HEK293 (cell line): ENCODE measurements around the gene RAB11FIP5.
A peak's percentile ranks its signal among the peaks of the same experiment; 100 is the strongest.

Experiments
- CTCF ChIA-PET: fragments of 350-600 bp; formaldehyde crosslinking; extraction: SDS; loops from one replicate; lab custom pipeline; 2021; ENCODE audit warnings: antibody characterized with exemption; lab: Yijun Ruan, JAX
- POLR2A ChIA-PET: fragments of 300-600 bp; formaldehyde crosslinking; extraction: SDS; loops from one replicate; lab custom pipeline; 2020; ENCODE audit warnings: antibody characterized with exemption, inconsistent platforms; lab: Yijun Ruan, JAX
- H3K27ac ChIP-seq: fragments of 200-500 bp; sonication (Bioruptor generic); 2 replicates; pipeline ENCODE4 v1.5.1; 2014; ENCODE audit warnings: low read depth, low read length, control low read depth, inconsistent platforms; ENCODE audit errors: extremely low read depth
- H3K36me3 ChIP-seq, 2 experiments: fragments of 200-500 bp in 1 of 2; sonication (Bioruptor generic) in 1 of 2; 1 replicate in 1 of 2; 2 replicates in 1 of 2; pipeline ENCODE4 v1.5.1; 2014 to 2017; ENCODE audit warnings: inconsistent platforms in 2 of 2, low read length in 2 of 2; ENCODE audit not compliant: control insufficient read depth in 2 of 2, insufficient read depth in 1 of 2
- H3K4me1 ChIP-seq: fragments of 200-500 bp; sonication (Bioruptor generic); 2 replicates; pipeline ENCODE4 v1.5.1; 2014; ENCODE audit warnings: mild to moderate bottlenecking, low read length, inconsistent platforms; ENCODE audit not compliant: control insufficient read depth, insufficient read depth
- H3K4me3 ChIP-seq: 2 replicates; pipeline ENCODE4 v1.5.1; 2011; ENCODE audit warnings: low read depth, mild to moderate bottlenecking, control low read depth, low read length, moderate library complexity
- H3K9me3 ChIP-seq: fragments of 200-500 bp; sonication (Bioruptor generic); 2 replicates; pipeline ENCODE4 v1.5.1; 2014; ENCODE audit warnings: low read depth, low read length, inconsistent platforms; ENCODE audit not compliant: control insufficient read depth, insufficient read depth
- BCL11A ChIP-seq: fragments of 450-650 bp; formaldehyde crosslinking; IDR thresholded peaks from 2 replicates; pipeline ENCODE4 v1.5.1; 2016; ENCODE audit warnings: low read depth, missing biosample characterization, missing genetic modification characterization
- BCL11B ChIP-seq: fragments of 450-650 bp; formaldehyde crosslinking; IDR thresholded peaks from 2 replicates; pipeline ENCODE4 v1.5.1; 2016; ENCODE audit warnings: low read depth, missing biosample characterization, missing genetic modification characterization
- EGR2 ChIP-seq: fragments of 450-650 bp; formaldehyde crosslinking; IDR thresholded peaks from 2 replicates; pipeline ENCODE4 v1.5.1; 2016; ENCODE audit warnings: low read depth, missing biosample characterization, missing genetic modification characterization
- GLI4 ChIP-seq: fragments of 450-650 bp; formaldehyde crosslinking; IDR thresholded peaks from 2 replicates; pipeline ENCODE4 v1.5.1; 2016; ENCODE audit warnings: missing biosample characterization, missing genetic modification characterization
- IKZF3 ChIP-seq: fragments of 450-650 bp; IDR thresholded peaks from 2 replicates; pipeline ENCODE4 v1.5.0; 2018; ENCODE audit warnings: missing biosample characterization, mild to moderate bottlenecking, missing genetic modification characterization, moderate library complexity
- KLF1 ChIP-seq: fragments of 450-650 bp; formaldehyde crosslinking; IDR thresholded peaks from 2 replicates; pipeline ENCODE4 v1.5.1; 2016; ENCODE audit warnings: missing biosample characterization, missing genetic modification characterization
- KLF10 ChIP-seq: fragments of 450-650 bp; IDR thresholded peaks from 2 replicates; pipeline ENCODE4 v1.5.1; 2018; ENCODE audit warnings: missing biosample characterization, mild to moderate bottlenecking, missing genetic modification characterization
- KLF8 ChIP-seq: fragments of 450-650 bp; formaldehyde crosslinking; IDR thresholded peaks from 2 replicates; pipeline ENCODE4 v1.5.1; 2016; ENCODE audit warnings: missing biosample characterization, missing genetic modification characterization
- TRIM28 ChIP-seq: IDR thresholded peaks from 2 replicates; pipeline ENCODE4 v1.6.1; 2011; ENCODE audit warnings: low read length, control low read depth, borderline replicate concordance
- ZIC2 ChIP-seq: fragments of 450-650 bp; formaldehyde crosslinking; IDR thresholded peaks from 2 replicates; pipeline ENCODE4 v1.5.1; 2016; ENCODE audit warnings: missing biosample characterization, missing genetic modification characterization
- ZNF121 ChIP-seq: fragments of 450-650 bp; formaldehyde crosslinking; IDR thresholded peaks from 2 replicates; pipeline ENCODE4 v1.5.1; 2016; ENCODE audit warnings: missing biosample characterization, missing genetic modification characterization
- ZNF155 ChIP-seq: fragments of 450-650 bp; formaldehyde crosslinking; IDR thresholded peaks from 2 replicates; pipeline ENCODE4 v1.5.1; 2016; ENCODE audit warnings: missing biosample characterization, missing genetic modification characterization
- ZNF174 ChIP-seq: fragments of 450-650 bp; formaldehyde crosslinking; IDR thresholded peaks from 2 replicates; pipeline ENCODE4 v1.5.0; 2017; ENCODE audit warnings: missing biosample characterization, mild to moderate bottlenecking, missing genetic modification characterization
- ZNF354C ChIP-seq: fragments of 450-650 bp; formaldehyde crosslinking; IDR thresholded peaks from 2 replicates; pipeline ENCODE4 v1.5.1; 2016; ENCODE audit warnings: missing biosample characterization, missing genetic modification characterization, low read depth, borderline replicate concordance
- ZNF391 ChIP-seq: fragments of 450-650 bp; formaldehyde crosslinking; IDR thresholded peaks from 2 replicates; pipeline ENCODE4 v1.5.1; 2016; ENCODE audit warnings: low read depth, missing biosample characterization, missing genetic modification characterization, borderline replicate concordance
- ZNF426 ChIP-seq: fragments of 450-650 bp; formaldehyde crosslinking; IDR thresholded peaks from 2 replicates; pipeline ENCODE4 v1.5.1; 2017; ENCODE audit warnings: missing biosample characterization, missing genetic modification characterization, mild to moderate bottlenecking, inconsistent platforms, moderate library complexity
- ZNF585B ChIP-seq: fragments of 450-650 bp; formaldehyde crosslinking; IDR thresholded peaks from 2 replicates; pipeline ENCODE4 v1.5.1; 2016; ENCODE audit warnings: missing biosample characterization, missing genetic modification characterization
- ZNF76 ChIP-seq: fragments of 450-650 bp; formaldehyde crosslinking; IDR thresholded peaks from 2 replicates; pipeline ENCODE4; 2016; ENCODE audit warnings: low read depth, missing biosample characterization, missing genetic modification characterization, borderline replicate concordance
- ZNF785 ChIP-seq: fragments of 450-650 bp; formaldehyde crosslinking; IDR thresholded peaks from 2 replicates; pipeline ENCODE4 v1.5.1; 2016; ENCODE audit warnings: missing biosample characterization, missing genetic modification characterization
- ZXDB ChIP-seq: fragments of 450-650 bp; formaldehyde crosslinking; IDR thresholded peaks from 2 replicates; pipeline ENCODE4 v1.5.1; 2016; ENCODE audit warnings: missing biosample characterization, missing genetic modification characterization
- TF ChIP-seq, protein P1 (sequence below): fragments of 450-650 bp; formaldehyde crosslinking; IDR thresholded peaks from 2 replicates; pipeline ENCODE4 v1.5.1; 2017; ENCODE audit warnings: missing biosample characterization, mild to moderate bottlenecking, missing genetic modification characterization, moderate library complexity
- TF ChIP-seq, protein P2 (sequence below): fragments of 450-650 bp; formaldehyde crosslinking; IDR thresholded peaks from 2 replicates; pipeline ENCODE4 v1.5.1; 2017; ENCODE audit warnings: missing biosample characterization, missing genetic modification characterization
- TF ChIP-seq, protein P3 (sequence below): fragments of 450-650 bp; formaldehyde crosslinking; IDR thresholded peaks from 2 replicates; pipeline ENCODE4 v1.5.1; 2016; ENCODE audit warnings: missing biosample characterization, missing genetic modification characterization
- TF ChIP-seq, protein P4 (sequence below): fragments of 450-650 bp; formaldehyde crosslinking; IDR thresholded peaks from 2 replicates; pipeline ENCODE4 v1.5.1; 2016; ENCODE audit warnings: missing biosample characterization, missing genetic modification characterization, borderline replicate concordance

Gene RAB11FIP5

DNA sequence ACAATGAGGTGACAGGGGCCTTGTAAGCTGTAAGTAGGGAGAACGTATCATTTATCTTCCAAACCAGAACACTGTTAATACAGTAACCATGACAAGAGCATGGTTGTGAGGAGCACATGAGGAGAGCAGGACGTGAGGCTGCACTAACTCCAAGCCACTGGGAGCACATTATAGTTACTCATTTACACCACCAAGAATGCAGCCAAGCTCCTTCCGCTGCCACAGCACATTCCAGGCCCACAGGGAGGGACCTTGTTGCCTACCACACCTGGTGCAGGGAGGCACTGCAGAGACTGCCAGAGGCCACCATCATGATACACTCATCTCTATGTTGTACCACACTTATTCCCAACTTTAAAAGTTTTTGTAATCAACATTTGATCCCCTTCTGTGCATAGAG lies 27.8 kb downstream of the RAB11FIP5 start:
- H3K9me3 ChIP-seq, result no peaks in the 10 kb centered on the region
- no peak overlapping the region for H3K4me3 ChIP-seq
- H3K27ac ChIP-seq, result no peak overlapping the region
- H3K36me3 ChIP-seq, result peaks cover 0 to 84% of the 10 kb centered on the region in 2 experiments; a peak in 2 of 3 replicates
- TF ChIP-seq TRIM28, result no peak
- no peak for TF ChIP-seq KLF8 (tag by site-specific recombination)
- TF ChIP-seq ZNF121 (tag by site-specific recombination), result no peak
- TF ChIP-seq BCL11B, result no peak
- no peak for TF ChIP-seq BCL11A (tag by site-specific recombination)
- TF ChIP-seq, protein P1, sequence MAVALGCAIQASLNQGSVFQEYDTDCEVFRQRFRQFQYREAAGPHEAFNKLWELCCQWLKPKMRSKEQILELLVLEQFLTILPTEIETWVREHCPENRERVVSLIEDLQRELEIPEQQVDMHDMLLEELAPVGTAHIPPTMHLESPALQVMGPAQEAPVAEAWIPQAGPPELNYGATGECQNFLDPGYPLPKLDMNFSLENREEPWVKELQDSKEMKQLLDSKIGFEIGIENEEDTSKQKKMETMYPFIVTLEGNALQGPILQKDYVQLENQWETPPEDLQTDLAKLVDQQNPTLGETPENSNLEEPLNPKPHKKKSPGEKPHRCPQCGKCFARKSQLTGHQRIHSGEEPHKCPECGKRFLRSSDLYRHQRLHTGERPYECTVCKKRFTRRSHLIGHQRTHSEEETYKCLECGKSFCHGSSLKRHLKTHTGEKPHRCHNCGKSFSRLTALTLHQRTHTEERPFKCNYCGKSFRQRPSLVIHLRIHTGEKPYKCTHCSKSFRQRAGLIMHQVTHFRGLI (tag by site-specific recombination), result no peak
- no peak for TF ChIP-seq GLI4
- no peak for TF ChIP-seq ZNF585B (tag by site-specific recombination)
- TF ChIP-seq ZNF155 (tag by site-specific recombination), result no peak
- no peak for TF ChIP-seq KLF10 (tag by site-specific recombination)
- TF ChIP-seq, protein P2, sequence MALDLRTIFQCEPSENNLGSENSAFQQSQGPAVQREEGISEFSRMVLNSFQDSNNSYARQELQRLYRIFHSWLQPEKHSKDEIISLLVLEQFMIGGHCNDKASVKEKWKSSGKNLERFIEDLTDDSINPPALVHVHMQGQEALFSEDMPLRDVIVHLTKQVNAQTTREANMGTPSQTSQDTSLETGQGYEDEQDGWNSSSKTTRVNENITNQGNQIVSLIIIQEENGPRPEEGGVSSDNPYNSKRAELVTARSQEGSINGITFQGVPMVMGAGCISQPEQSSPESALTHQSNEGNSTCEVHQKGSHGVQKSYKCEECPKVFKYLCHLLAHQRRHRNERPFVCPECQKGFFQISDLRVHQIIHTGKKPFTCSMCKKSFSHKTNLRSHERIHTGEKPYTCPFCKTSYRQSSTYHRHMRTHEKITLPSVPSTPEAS (tag by site-specific recombination), result no peak
- TF ChIP-seq ZXDB (tag by site-specific recombination), result no peak
- TF ChIP-seq ZNF76 (tag by site-specific recombination), result no peak
- no peak for TF ChIP-seq IKZF3 (tag by site-specific recombination)
- TF ChIP-seq, protein P3, sequence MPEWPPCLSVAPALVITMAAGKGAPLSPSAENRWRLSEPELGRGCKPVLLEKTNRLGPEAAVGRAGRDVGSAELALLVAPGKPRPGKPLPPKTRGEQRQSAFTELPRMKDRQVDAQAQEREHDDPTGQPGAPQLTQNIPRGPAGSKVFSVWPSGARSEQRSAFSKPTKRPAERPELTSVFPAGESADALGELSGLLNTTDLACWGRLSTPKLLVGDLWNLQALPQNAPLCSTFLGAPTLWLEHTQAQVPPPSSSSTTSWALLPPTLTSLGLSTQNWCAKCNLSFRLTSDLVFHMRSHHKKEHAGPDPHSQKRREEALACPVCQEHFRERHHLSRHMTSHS (tag by site-specific recombination), result no peak
- TF ChIP-seq ZNF785 (tag by site-specific recombination), result no peak
- TF ChIP-seq ZNF391 (tag by site-specific recombination), result no peak
- no peak for TF ChIP-seq KLF1 (tag by site-specific recombination)
- TF ChIP-seq ZNF354C, result no peak
- POLR2A ChIA-PET, result no interaction called here
- no peaks in the 10 kb centered on the region for H3K4me1 ChIP-seq
- CTCF ChIA-PET, result interaction anchor here (0.6 to 10.0 kb wide), 30 partner anchors 9 to 1383 kb away, joined by 3 to 146 read pairs (median 4); no protein-coding TSS in a partner anchor

DNA sequence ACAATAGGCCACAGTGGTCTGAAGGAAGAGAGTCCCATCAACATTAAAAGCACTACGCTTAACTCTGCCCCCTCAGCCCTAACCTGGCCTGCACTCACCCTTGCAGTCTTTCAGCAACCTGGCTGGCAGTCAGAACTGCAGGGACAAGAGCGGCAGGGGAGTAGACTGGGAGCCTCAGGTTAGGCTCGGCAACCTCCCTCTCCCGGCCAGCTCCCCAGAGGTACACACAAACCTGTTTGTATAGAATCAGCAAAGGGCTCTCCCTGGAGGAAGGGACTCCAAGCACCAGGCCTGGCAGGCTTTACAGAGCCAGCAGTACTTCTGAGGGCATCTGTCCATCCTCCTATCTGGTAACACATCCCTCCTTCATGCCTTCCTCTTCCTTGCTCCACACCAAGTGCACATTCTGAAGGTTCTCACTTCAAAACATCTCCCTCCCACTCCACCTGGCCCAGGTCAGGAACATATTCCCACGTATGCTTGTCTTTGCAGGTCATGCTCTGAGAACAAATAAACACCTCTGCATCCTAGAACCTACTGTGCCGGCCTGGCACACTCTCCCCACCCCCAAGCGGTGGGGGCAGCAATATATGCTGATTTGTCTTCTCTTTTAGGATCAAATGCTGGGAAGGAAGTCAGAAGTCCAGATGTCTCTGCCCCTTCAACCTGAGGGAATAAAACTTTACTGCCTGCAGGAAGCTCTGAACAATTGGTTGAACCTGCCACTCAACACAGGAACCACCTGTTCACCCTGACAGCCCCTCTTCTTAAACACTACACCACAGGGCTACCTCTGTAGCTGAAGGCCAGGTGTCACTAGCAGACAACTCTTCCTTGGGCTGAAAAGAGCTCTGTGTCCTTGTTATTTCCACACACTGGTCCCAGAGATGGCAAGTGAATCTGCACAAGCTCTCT lies 28.6 kb downstream of the RAB11FIP5 start:
- no peak overlapping the region for H3K4me3 ChIP-seq
- ChIA-PET CTCF (interaction anchor here (0.6 to 10.0 kb wide), 20 partner anchors 10 to 1382 kb away, joined by 3 to 146 read pairs (median 4); no protein-coding TSS in a partner anchor), POLR2A (no interaction called here)
- TF ChIP-seq, protein P4, sequence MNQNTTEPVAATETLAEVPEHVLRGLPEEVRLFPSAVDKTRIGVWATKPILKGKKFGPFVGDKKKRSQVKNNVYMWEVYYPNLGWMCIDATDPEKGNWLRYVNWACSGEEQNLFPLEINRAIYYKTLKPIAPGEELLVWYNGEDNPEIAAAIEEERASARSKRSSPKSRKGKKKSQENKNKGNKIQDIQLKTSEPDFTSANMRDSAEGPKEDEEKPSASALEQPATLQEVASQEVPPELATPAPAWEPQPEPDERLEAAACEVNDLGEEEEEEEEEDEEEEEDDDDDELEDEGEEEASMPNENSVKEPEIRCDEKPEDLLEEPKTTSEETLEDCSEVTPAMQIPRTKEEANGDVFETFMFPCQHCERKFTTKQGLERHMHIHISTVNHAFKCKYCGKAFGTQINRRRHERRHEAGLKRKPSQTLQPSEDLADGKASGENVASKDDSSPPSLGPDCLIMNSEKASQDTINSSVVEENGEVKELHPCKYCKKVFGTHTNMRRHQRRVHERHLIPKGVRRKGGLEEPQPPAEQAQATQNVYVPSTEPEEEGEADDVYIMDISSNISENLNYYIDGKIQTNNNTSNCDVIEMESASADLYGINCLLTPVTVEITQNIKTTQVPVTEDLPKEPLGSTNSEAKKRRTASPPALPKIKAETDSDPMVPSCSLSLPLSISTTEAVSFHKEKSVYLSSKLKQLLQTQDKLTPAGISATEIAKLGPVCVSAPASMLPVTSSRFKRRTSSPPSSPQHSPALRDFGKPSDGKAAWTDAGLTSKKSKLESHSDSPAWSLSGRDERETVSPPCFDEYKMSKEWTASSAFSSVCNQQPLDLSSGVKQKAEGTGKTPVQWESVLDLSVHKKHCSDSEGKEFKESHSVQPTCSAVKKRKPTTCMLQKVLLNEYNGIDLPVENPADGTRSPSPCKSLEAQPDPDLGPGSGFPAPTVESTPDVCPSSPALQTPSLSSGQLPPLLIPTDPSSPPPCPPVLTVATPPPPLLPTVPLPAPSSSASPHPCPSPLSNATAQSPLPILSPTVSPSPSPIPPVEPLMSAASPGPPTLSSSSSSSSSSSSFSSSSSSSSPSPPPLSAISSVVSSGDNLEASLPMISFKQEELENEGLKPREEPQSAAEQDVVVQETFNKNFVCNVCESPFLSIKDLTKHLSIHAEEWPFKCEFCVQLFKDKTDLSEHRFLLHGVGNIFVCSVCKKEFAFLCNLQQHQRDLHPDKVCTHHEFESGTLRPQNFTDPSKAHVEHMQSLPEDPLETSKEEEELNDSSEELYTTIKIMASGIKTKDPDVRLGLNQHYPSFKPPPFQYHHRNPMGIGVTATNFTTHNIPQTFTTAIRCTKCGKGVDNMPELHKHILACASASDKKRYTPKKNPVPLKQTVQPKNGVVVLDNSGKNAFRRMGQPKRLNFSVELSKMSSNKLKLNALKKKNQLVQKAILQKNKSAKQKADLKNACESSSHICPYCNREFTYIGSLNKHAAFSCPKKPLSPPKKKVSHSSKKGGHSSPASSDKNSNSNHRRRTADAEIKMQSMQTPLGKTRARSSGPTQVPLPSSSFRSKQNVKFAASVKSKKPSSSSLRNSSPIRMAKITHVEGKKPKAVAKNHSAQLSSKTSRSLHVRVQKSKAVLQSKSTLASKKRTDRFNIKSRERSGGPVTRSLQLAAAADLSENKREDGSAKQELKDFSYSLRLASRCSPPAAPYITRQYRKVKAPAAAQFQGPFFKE (tag by site-specific recombination), result no peak
- TF ChIP-seq GLI4 (no peak), ZNF174 (tag by site-specific recombination) (no peak), ZIC2 (tag by site-specific recombination) (no peak), EGR2 (tag by site-specific recombination) (peak; percentile 39; the same call in 1 of the 2 replicates), ZNF426 (tag by site-specific recombination) (no peak), KLF1 (tag by site-specific recombination) (no peak)
- H3K36me3 ChIP-seq, result peaks cover 0 to 92% of the 10 kb centered on the region in 2 experiments; a peak in 2 of 3 replicates
- H3K9me3 ChIP-seq, result no peaks in the 10 kb centered on the region
- no peak overlapping the region for H3K27ac ChIP-seq
- no peaks in the 10 kb centered on the region for H3K4me1 ChIP-seq
